IMR-90 (cell line): ENCODE results near the gene KIAA0040. TPM values are rescaled to one million over a fixed set of nuclear protein-coding genes. Genes with fewer than 3 reads are reported as not detected.

Experiments used
- ATAC-seq: fragments of 200-7000 bp; cut with Tn5 transposase; 2 replicates; pipeline ENCODE4 v1.9.1; 2020; ENCODE audit warnings: low read depth, mild to moderate bottlenecking, moderate library complexity
- BruUV-seq: library from RNA; stranded (reverse); fragments of 400-500 nt; replicated peaks from 2 replicates; lab custom pipeline; 2021; lab: Mats Ljungman, UMichigan
- CTCF ChIA-PET: fragments of 300-600 bp; formaldehyde crosslinking; extraction: SDS; loops from one replicate; lab custom pipeline; 2021; ENCODE audit warnings: antibody characterized with exemption; lab: Yijun Ruan, JAX
- POLR2A ChIA-PET: fragments of 300-600 bp; sonication (Branson Sonifier 250); formaldehyde crosslinking; loops from one replicate; lab custom pipeline; 2022; ENCODE audit warnings: antibody characterized with exemption; ENCODE audit not compliant: unreplicated experiment; lab: Charles Lee
- DNase-seq: peaks from one replicate; pipeline ENCODE4 v3.0.0; 2013
- H2AFZ ChIP-seq: replicated peaks from 2 replicates; pipeline ENCODE3; 2013; ENCODE audit warnings: low read length, mild to moderate bottlenecking; ENCODE audit not compliant: poor library complexity
- H2AK5ac ChIP-seq: 2 replicates; pipeline ENCODE4 v1.6.1; 2013; ENCODE audit warnings: low read depth, low read length, inconsistent platforms
- H2AK9ac ChIP-seq: replicated peaks from 2 replicates; pipeline ENCODE3; 2013; ENCODE audit warnings: mild to moderate bottlenecking, low read depth, low read length, moderate library complexity; ENCODE audit not compliant: poor library complexity
- H2BK120ac ChIP-seq: 2 replicates; pipeline ENCODE4 v1.6.1; 2013; ENCODE audit warnings: low read depth, low read length, inconsistent platforms
- H2BK15ac ChIP-seq: 3 replicates; pipeline ENCODE4 v1.6.1; 2013; ENCODE audit warnings: low read depth, low read length, inconsistent platforms
- H2BK20ac ChIP-seq: 2 replicates; pipeline ENCODE4 v1.6.1; 2013; ENCODE audit warnings: low read depth, mild to moderate bottlenecking, inconsistent platforms, low read length, moderate library complexity
- H2BK5ac ChIP-seq: 2 replicates; pipeline ENCODE4 v1.6.1; 2013; ENCODE audit warnings: mild to moderate bottlenecking, low read depth, low read length, inconsistent platforms; ENCODE audit not compliant: poor library complexity, severe bottlenecking
- H3K14ac ChIP-seq: replicated peaks from 2 replicates; pipeline ENCODE4 v1.6.1; 2013; ENCODE audit warnings: low read depth, low read length, inconsistent platforms
- H3K18ac ChIP-seq: 2 replicates; pipeline ENCODE4 v1.6.1; 2013; ENCODE audit warnings: low read depth, low read length, control low read depth
- H3K23ac ChIP-seq: 2 replicates; pipeline ENCODE4 v1.6.1; 2013; ENCODE audit warnings: low read depth, low read length, inconsistent platforms
- H3K27ac ChIP-seq: 2 replicates; pipeline ENCODE4 v1.5.1; 2013; ENCODE audit warnings: mild to moderate bottlenecking, control low read depth, low read length; ENCODE audit not compliant: insufficient read depth
- H3K27me3 ChIP-seq: 2 replicates; pipeline ENCODE4 v1.6.1; 2013; ENCODE audit warnings: low read length; ENCODE audit not compliant: control insufficient read depth, insufficient read depth
- H3K36me3 ChIP-seq: 2 replicates; pipeline ENCODE4 v1.6.1; 2013; ENCODE audit warnings: low read length, mixed read lengths; ENCODE audit not compliant: control insufficient read depth, insufficient read depth
- H3K4ac ChIP-seq: 2 replicates; pipeline ENCODE4 v1.6.1; 2013; ENCODE audit warnings: low read depth, low read length, inconsistent platforms
- H3K4me1 ChIP-seq: 2 replicates; pipeline ENCODE4 v1.6.1; 2013; ENCODE audit warnings: low read length, mixed read lengths; ENCODE audit not compliant: control insufficient read depth, insufficient read depth
- H3K4me2 ChIP-seq: 2 replicates; pipeline ENCODE4 v1.6.1; 2013; ENCODE audit warnings: low read depth, mild to moderate bottlenecking, control low read depth, low read length, moderate library complexity
- H3K4me3 ChIP-seq: 2 replicates; pipeline ENCODE4 v1.5.1; 2013; ENCODE audit warnings: low read depth, mild to moderate bottlenecking, control low read depth, low read length, moderate library complexity; ENCODE audit not compliant: insufficient read depth
- H3K56ac ChIP-seq: 2 replicates; pipeline ENCODE4 v1.6.1; 2013; ENCODE audit warnings: low read length, inconsistent platforms; ENCODE audit not compliant: insufficient read depth; ENCODE audit errors: extremely low read depth
- H3K79me1 ChIP-seq, 2 experiments: 2 replicates each; pipeline ENCODE4 v1.6.1; 2013; ENCODE audit warnings: low read length in 2 of 2, inconsistent platforms in 1 of 2, low read depth in 1 of 2
- H3K9ac ChIP-seq: 2 replicates; pipeline ENCODE4 v1.6.1; 2013; ENCODE audit warnings: low read depth, low read length, control low read depth
- H3K9me1 ChIP-seq: 2 replicates; pipeline ENCODE4 v1.6.1; 2013; ENCODE audit warnings: low read length, inconsistent platforms; ENCODE audit not compliant: insufficient read depth
- H3K9me3 ChIP-seq: 2 replicates; pipeline ENCODE4 v1.6.1; 2013; ENCODE audit warnings: low read length; ENCODE audit not compliant: control insufficient read depth, insufficient read depth
- H4K20me1 ChIP-seq: 2 replicates; pipeline ENCODE4 v1.6.1; 2013; ENCODE audit warnings: low read length, inconsistent platforms; ENCODE audit not compliant: insufficient read depth
- H4K5ac ChIP-seq: 2 replicates; pipeline ENCODE4 v1.6.1; 2013; ENCODE audit warnings: mild to moderate bottlenecking, low read depth, low read length, control low read depth
- H4K8ac ChIP-seq, 2 experiments: 2 replicates each; pipeline ENCODE4 v1.6.1; 2013; ENCODE audit warnings: low read depth in 2 of 2, low read length in 2 of 2, control low read depth in 1 of 2, inconsistent platforms in 1 of 2
- H4K91ac ChIP-seq: 2 replicates; pipeline ENCODE4 v1.6.1; 2013; ENCODE audit warnings: low read depth, low read length, inconsistent platforms; ENCODE audit not compliant: insufficient read depth
- CEBPB ChIP-seq: IDR thresholded peaks from 2 replicates; pipeline ENCODE4 v1.6.1; 2012; ENCODE audit warnings: low read depth, low read length, improper control_type of control experiment
- CTCF ChIP-seq: conservative IDR thresholded peaks from 2 replicates; pipeline ENCODE4 v1.5.1; 2012; ENCODE audit warnings: mild to moderate bottlenecking, low read depth, low read length, improper control_type of control experiment
- FOS ChIP-seq: fragments of 150-350 bp; IDR thresholded peaks from 2 replicates; pipeline ENCODE4 v1.6.1; 2016; ENCODE audit warnings: low read depth, low read length
- MAFK ChIP-seq: IDR thresholded peaks from 2 replicates; pipeline ENCODE4 v1.6.1; 2012; ENCODE audit warnings: low read depth, low read length, improper control_type of control experiment
- RAD21 ChIP-seq: IDR thresholded peaks from 2 replicates; pipeline ENCODE4 v1.6.1; 2012; ENCODE audit warnings: low read length, improper control_type of control experiment
- RFX5 ChIP-seq: IDR thresholded peaks from 2 replicates; pipeline ENCODE4 v1.8.0; 2012; ENCODE audit warnings: low read depth, mild to moderate bottlenecking, low read length, moderate library complexity
- SMC3 ChIP-seq: fragments of 150-350 bp; IDR thresholded peaks from 2 replicates; pipeline ENCODE4 v1.6.1; 2016; ENCODE audit warnings: low read depth, mild to moderate bottlenecking, antibody characterized with exemption, low read length, moderate library complexity
- WGBS, 2 experiments: methylation state at CpG; one replicate each; pipeline versions ENCODE4 v1.1.5 to v1.1.7; 2013; ENCODE audit warnings: missing lambda C conversion rate in 2 of 2; ENCODE audit not compliant: insufficient read length in 1 of 2; ENCODE audit errors: extremely low coverage in 2 of 2; 5-methylcytosine and 5-hydroxymethylcytosine counted together
- dilution Hi-C: fragments of 300-500 bp; cut with HindIII; formaldehyde crosslinking; loops from one replicate; pipeline ENCODE4 v1.14.3; 2018; ENCODE audit warnings: low sequenced_read_pairs; ENCODE audit not compliant: unreplicated experiment
- in situ Hi-C: fragments of 300-500 bp; cut with MboI; formaldehyde crosslinking; loops from 3 replicates; pipeline ENCODE4 v1.14.3; 2019; ENCODE audit warnings: low sequenced_read_pairs, inconsistent platforms, mixed read lengths
- intact Hi-C: fragments of 100-400 bp; cut with micrococcal nuclease; formaldehyde crosslinking; loops from 2 replicates; pipeline ENCODE4 v1.10.0; 2022
- polyA plus RNA-seq, 3 experiments: library from polyadenylated mRNA; depleted of rRNA; stranded (reverse); fragments of >200 nt; gene quantifications; 2 replicates each; pipeline ENCODE4 v1.2.3, GENCODE V29; 2012; ENCODE audit warnings: low replicate concordance in 1 of 3
- total RNA-seq: library from RNA; depleted of rRNA; stranded (reverse); fragments of >200 nt; gene quantifications from 2 replicates; pipeline ENCODE4 v1.2.3, GENCODE V29; 2012

Gene KIAA0040
- total and polyA plus RNA-seq, 2 of the 4 experiments (the other 2 are of a cell fraction) = 0.05 to 0.18 TPM

GRCh38 chr1:175148068-175148467 lies 44.5 kb downstream of the KIAA0040 start:
- Histone ChIP-seq H3K18ac (no peak overlapping the region), H3K79me1 (no peaks in the 10 kb centered on the region), H3K56ac (no peak overlapping the region), H3K36me3 (no peaks in the 10 kb centered on the region), H3K4me1 (no peaks in the 10 kb centered on the region), H4K91ac (no peak overlapping the region), H3K14ac (no peak overlapping the region), H3K4me3 (no peak overlapping the region), H2AFZ (no peak overlapping the region), H3K9me3 (no peaks in the 10 kb centered on the region), H2AK5ac (no peak overlapping the region), H4K8ac (no peak overlapping the region), H2BK5ac (no peak overlapping the region), H4K5ac (no peak overlapping the region), H2BK15ac (no peak overlapping the region), H3K9me1 (no peaks in the 10 kb centered on the region), H3K9ac (no peak overlapping the region), H2BK20ac (no peak overlapping the region), H3K23ac (no peak overlapping the region), H3K27me3 (peaks cover 5% of the 10 kb centered on the region; the same call in 1 of the 2 replicates), H4K20me1 (no peaks in the 10 kb centered on the region), H2BK120ac (no peak overlapping the region), H3K4ac (no peak overlapping the region), H3K4me2 (no peak overlapping the region), H3K27ac (no peak overlapping the region), H2AK9ac (no peak overlapping the region)
- ChIA-PET POLR2A (no interaction called here), CTCF (interaction anchor here (1.4 to 2.0 kb wide), 2 partner anchors 23 to 119 kb away, joined by 4 to 6 read pairs; no protein-coding TSS in a partner anchor)
- dilution Hi-C loops = no loop called here
- no peak for DNase-seq
- TF ChIP-seq FOS (no peak), SMC3 (no peak), MAFK (no peak), CTCF (no peak), RAD21 (no peak), CEBPB (no peak), RFX5 (no peak)
- intact Hi-C loops = no loop called here
- no peak for ATAC-seq
- WGBS, 2 experiments = no CpG with 5 or more reads among the region's 7 CpGs
- in situ Hi-C loops = loop anchor here (10.0 kb wide), 1 partner anchor 373 kb away; no protein-coding TSS in a partner anchor
- BruUV-seq = no TSS peak
